ENCODE measurements around the gene DNAH8.
"Not testable (repeated sequence)": the region's sequence is repeated elsewhere in the genome, so short reads cannot be mapped to it uniquely, and the experiment has no call there.

The DNAH8 gene

DNA sequence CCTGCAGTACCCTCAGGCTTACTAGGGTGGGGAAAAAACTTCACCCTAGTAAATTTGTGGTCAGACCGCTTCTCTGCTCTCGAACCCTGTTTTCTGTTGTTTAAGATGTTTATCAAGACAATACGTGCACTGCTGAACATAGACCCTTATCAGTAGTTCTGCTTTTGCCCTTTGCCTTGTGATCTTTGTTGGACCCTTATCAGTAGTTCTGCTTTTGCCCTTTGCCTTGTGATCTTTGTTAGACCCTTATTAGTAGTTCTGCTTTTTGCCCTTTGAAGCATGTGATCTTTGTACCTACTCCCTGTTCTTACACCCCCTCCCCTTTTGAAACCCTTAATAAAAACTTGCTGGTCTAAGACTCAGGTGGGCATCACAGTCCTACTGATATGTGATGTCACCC lies 15.4 kb upstream of the DNAH8 start:
- not testable (repeated sequence) for DNase-seq (ENCODE audit: low spot score)

DNA sequence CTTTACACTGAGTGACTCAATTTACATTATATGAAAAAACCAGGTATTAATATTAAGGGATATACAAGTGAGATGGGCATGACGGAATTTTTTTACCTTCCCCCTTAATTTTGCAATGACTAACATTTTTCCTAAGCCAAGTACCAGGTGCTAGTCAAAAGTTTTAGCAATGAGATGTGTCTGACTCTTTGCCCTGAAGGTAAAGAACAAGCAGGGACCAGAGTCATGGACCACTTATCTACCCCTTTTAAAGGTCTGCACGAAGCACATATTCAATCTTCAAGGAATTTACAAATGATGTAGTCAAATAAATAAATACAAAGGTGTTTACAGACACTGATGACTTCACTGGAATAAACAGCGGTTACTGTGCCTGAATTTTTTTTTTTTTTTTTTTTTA lies 13.6 kb upstream of the DNAH8 start:
- DNase-seq (ENCODE audit: low spot score) = no peak

DNA sequence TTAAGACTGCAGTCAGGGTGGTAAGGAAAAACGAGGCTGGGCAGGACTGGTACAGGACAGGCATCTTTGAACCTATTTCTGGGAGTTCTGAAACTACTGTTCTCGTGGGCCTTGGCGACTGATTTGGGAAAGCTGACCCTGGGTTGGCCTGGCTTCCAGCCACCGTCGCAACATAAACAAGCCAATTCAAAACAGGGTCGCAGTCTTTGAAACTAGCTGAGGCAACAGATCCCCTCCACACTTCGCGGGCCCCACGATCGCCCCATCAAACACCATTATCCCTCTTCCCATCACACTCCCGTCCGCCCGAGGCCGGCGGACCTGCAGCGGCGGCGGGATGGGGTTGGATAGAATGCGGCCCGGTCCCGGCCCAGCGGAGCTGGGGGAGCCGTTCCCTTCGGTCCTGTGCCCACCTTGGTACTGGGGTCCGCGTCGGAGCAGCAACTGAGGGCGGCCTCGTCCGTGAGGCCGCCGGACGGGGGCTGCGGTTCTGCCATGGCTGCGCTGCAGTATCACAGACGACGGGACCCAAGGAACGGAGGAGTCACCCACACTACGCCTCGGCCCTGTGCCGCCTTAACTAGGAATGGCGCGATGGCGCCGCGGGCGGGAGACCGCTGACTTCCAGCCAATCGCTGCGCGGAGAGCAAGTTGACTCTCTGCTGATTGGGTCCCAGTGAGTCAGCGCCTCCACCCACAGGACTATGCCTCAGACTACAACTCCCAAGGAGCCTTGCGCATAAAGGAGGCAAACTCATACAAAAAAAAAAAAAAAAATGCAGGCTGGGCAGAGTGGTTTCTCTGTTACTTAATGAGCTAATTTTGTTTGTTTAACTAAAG lies 12.3 kb upstream of the DNAH8 start, which contains the start of gene GLO1:
Gene GLO1, minus strand, starts transcription at position 588 of the 840 bp plus-strand sequence. Its CDS starts 91 bp downstream, at position 497.
- peak; percentile 99 for DNase-seq (ENCODE audit: low spot score)

DNA sequence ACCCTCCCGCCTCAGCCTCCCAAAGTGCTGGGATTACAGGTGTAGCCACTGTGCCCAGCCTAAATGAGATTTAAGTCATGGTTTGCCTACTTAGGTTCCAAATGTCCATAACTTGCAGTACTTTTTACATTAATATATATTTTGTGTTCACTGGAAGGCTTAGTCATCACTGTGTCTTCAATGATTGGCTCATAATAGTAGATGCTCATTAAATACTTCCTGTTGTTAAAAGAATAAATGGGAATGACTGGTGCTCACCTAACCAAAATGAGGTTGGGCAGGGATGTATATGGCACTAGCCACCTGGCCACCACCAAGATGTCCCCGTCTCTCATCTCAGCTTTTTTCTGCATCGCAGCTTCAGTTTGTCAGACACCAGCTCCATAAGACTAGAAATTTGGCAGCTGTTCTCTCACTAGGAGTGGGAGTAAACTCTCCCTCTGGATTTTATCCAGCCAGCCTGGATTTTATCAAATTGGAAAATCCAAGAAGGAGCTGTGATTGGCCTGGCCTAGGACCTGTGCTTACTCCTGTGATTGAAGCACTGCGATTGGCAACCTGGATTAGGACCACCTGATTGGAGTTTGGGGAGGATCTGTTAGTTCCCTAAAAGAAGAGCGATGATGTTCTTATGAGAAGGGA lies 11.0 kb upstream of the DNAH8 start:
- no peak for DNase-seq (ENCODE audit: low spot score)

DNA sequence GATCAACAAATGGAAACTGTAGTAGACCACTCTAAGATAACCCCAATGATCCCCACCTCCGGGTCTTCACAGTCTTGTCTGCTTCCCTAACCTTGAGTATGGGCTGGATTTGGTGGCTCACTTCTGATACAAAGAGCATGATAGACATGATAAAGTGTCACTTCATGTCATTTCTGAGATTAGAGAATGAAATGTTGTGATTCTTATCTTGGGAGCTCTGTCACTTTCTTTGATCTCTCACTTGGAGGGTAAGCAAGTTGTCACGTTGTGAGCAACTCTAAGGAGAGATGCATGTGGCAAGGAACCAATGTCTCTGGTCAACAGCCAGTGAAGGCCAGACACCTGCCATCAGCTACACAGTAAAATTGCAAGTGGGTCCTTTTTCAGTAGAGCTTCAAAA lies 9.2 kb upstream of the DNAH8 start:
- DNase-seq (ENCODE audit: low spot score) = no peak

DNA sequence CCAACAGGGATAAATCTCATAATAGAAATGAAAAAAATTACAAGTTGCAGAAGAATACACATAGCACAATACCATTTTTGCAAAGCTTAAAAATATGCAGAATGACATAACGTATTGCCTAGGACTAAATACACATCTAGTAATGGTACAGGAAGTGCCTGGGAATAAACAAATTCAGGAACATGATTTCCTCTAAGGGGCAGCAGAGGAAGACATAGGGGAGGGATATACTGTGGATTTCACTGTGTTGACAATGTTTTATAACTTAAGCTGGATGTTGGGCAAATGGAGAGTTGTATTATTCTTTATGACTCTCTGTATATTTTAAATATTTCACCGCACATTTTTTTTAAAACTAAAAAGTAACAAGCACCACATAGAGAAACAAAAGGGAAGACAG lies 6.6 kb upstream of the DNAH8 start:
- no peak for DNase-seq (ENCODE audit: low spot score)

DNA sequence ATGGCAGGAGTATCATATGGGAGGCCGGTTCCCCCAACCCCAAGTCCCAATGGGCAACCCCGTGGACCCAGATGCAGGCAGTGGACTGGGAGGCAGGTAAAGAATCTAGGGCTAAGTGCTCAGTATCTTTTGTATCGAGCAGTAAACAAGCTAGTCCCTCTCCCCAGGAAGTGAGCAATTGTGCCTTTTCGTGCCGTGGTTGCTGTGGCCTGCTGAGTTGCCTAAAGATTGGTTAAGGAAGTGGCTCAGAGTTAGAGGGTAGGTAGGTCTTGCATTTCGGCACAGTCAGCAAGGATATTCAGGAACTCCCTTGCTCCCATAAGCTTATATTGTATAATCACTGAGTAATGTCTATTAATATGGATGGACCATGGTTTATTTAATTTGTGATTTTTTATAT lies 1.3 kb upstream of the DNAH8 start:
- DNase-seq (ENCODE audit: low spot score) = no peak

DNA sequence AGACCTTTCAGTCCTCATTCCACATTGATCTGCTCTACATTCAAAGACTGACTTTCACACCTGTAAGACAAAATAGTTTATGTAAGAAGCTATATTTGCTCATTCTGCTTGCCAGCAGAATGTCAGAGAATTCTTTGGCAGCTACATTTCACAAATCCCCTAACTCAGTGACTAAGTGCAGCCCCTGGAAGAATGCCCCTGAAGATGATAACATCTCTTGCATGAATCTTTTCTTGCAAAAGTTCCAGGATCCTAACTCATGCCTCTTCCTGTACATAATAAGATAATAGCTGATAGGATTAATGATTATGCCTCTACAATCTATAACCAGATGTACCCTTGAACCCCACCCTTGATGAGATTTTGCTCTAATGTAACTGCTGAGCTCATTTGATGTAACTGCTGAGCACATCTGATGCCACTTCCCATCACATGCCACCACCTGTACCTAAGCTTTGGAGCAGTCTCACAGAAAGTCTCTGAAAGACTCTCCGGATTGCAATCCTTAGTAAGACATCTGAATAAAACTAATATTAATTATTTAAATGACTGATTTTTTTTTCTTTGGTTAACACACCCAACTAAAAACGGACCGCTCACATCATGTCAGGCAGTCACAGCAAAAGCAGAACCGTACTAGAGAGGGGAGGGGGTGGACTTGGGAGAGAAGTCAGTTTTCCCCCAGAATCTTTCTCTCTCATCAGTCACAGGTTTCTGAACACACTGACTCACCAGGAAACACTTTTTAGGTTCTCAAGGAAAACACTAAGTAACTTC lies 684 bp upstream of the DNAH8 start:
- DNase-seq (ENCODE audit: low spot score) = no peak

DNA sequence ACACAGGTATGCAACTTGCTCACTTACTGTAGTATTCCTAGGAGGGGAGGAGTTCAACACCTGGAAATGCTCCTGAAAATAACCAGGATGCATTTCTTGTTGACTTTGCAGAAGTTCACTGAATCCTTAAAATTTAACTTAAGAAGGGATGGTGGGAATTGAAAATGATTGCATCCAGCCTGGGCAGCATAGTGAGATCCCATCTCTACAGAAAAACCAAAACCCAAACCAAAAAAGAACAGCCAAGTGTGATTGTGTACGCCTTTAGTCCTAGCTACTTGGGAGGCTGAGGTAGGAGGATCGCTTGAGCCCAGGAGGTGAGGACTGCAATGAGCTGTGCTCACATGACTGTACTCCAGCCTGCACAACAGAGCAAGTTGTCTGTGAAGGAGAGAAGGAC lies 1.7 kb downstream of the DNAH8 start:
- no peak for DNase-seq (ENCODE audit: low spot score)

DNA sequence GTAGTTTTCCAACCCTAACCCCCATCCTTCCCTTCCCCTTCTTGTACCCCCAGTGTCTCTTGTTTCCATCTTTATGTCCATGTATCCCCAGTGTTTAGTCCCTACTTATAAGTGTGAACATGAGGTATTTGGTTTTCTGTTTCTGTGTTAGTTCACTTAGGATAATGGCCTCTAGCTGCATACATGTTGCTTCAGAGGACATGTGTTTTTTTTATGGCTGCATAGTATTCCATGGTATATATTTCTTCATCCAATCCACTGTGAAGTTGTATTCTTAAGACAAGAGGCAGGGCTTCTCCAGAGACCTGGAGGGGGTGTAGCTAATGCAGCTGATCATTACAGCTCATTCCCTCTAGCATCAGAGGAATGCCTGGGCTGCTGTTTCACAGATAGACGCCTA lies 4.2 kb downstream of the DNAH8 start:
- no peak for DNase-seq (ENCODE audit: low spot score)

DNA sequence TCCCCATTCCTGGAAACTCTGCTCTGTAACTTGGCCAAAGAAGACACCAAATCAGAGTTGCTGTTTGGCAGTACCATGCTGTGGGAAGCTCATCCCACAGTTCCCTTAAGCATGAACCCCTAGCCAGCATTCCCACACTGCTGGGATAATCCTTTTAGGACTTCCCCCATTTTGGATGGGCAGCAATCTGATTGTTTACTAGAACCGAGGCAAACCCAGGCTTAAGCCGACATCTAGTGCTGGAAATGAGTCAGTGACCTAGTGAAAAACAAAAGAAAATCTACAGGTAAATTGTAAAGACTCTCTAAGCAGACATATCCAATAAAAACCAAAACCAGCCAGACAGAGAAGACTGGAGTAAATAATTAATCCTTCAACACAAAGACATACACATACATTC lies 5.2 kb downstream of the DNAH8 start:
- DNase-seq (ENCODE audit: low spot score) = no peak

DNA sequence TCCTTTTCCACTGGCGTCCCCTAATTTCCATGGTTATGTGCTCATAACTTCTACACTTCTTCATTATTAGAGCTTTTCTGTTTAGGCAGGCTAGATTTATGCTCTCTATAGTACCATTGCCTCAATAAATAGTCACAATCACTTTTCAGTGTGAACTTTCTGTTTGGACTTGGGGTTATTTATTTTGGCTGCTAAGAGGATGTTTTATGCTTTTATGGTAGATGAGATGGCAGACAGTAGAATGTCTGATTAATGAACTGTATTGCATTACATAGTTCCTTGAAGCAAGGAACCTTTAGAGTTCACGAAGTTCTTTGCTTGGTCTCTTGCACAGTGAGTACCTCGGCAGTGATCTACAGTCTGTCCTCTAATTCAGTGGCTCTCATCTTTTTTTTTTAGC lies 6.9 kb downstream of the DNAH8 start:
- DNase-seq (ENCODE audit: low spot score) = no peak

DNA sequence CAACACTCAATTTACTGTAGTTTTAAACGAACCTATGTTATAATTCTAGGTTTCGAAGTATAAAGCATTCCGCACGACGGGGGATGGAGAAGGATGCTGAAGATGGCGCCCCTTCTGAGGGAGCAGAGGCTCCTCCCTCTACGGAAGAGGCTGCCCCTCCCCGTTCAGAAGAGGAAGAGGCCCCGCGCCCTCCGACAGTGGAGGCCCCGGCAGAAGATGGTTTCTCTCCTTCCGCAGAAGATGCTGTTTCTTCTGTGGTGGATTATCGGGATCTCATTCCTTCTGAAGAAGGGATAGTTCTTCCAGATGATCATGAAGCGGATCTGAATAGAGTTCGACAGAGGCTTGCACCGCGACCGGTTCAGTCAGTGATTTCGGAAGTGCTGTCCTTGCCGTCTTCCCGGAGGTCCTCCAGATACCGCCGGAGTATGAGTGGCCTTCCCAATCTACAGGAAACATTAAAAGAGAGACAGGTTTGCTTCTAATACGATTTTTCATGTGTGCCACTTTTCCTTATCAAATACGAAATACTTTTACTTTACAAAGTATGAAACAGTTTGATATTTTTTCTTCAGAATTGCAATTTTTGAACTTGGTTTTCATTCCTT lies 7.7 kb downstream of the DNAH8 start:
- DNase-seq (ENCODE audit: low spot score) = no peak

DNA sequence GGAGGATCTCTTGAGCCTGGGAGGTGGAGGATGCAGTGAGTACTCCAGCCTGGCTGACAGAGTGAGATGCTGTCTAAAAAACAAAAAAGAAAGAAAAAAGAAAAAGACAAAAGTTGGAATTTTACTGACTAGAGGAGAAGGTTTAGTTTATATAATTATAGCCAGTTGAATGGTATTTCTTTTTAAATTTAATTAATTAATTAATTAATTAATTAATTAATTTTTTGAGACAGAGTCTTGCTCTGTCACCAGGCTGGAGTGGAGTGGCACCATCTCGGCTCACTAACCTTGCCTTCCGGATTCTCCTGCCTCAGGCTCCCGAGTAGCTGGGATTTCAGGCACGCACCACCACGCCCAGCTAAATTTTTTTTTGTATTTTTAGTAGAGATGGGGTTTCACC lies 8.7 kb downstream of the DNAH8 start:
- no peak for DNase-seq (ENCODE audit: low spot score)

DNA sequence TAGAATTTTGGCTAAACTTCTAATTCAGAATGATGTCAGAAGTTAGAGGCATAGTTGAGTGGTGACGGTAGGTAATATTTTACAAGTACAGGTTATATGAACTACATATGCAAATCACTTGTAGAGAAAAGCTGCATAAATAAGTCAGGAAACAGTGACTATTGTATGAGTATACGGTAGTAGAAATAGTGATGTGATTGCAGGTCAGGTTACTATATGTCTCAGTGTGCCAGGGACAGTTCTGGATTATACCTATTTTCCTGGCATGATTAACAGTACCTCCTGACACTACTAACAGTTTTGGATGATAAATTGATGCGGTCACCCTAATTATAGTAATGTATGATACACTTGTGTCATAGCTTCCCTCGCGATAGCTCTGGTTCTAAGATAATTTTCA lies 9.2 kb downstream of the DNAH8 start:
- no peak for DNase-seq (ENCODE audit: low spot score)

DNA sequence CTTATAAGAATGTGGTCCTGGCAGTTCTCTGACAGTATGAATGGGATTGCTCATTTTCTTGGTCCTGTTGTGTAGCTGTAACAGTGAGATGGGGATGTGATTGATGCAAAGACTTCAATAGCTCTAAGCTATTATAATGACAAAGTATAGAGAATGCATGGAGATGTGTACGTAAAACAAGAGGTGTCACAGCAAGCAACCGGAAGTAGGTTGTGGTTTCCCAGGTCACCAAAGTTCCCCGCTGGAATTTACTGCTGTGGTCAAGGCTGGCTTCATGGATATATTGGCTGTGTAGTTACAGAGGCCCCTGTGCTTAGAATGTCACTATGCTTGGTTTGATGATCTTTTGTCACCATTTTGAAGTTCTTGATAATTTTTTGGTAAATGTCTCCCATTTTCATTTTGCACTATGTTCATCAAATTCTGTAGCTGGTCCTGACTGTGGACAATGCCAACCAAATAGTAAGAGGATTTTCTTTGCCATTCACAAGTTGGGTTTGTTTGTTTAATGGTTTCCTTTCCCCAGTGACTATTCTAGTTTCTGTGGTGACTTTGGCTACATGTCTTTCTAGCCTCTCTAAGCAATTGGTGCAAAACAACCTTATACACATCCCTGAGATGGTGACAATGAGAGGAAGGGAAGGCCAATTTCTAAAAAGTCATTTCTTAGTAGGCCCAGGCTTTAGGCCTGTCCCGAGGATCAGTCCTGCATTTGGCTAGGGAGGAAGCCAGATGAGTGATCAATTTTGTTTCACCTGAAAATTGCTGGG lies 10.5 kb downstream of the DNAH8 start:
- no peak for DNase-seq (ENCODE audit: low spot score)

DNA sequence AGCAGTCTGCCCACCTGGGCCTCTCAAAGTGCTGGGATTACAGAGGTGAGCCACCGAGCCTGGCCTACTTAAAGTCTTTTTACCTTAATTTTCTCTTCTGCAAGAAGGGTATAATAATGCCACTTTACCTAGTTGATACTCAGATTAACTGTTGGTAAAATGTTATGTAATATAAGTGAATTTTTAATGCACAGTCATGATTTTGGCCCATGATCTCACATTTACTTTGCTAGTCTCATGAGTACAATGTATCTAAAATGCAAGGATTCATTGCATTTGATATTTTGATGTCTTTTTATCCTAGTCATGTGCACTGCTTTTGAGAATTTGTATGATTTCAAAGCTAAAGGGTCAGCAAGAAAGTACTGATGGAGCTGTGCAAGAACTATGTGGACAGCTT lies 13.1 kb downstream of the DNAH8 start:
- DNase-seq (ENCODE audit: low spot score) = no peak

DNA sequence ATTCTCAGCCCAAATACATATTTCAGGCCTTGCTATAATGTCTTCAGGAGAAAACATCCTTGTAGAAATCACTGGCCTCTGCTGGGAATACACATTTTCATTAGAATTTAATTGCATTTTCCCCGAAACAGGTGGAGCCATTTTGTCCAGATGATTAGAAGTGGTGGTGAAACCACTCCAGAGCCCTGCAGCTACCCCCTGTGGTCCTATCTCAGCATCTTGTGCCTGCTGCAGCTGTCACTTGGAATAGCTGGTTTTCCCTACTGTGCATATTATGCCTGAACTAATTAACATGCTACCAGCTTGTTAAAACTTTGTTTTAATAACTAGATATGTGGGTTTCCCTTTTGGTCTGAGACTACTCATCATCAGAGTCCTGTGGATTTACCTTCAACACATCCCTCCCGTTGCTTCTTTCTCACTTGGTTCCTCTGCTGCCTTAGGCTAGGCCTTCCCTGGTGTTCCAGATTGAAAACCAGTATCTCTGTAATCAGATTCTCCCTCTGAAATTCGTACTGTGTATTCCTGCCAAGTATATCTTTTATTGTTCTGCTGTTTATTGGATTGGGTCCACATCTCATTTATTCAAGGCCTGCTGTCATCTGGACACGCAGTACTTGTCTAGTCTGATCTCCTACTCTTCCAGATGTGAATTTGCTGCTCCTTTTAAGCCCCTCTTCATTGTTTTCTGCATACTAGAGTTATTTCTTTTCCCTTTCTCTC lies 15.2 kb downstream of the DNAH8 start:
- peak; percentile 13 for DNase-seq (ENCODE audit: low spot score)

DNA sequence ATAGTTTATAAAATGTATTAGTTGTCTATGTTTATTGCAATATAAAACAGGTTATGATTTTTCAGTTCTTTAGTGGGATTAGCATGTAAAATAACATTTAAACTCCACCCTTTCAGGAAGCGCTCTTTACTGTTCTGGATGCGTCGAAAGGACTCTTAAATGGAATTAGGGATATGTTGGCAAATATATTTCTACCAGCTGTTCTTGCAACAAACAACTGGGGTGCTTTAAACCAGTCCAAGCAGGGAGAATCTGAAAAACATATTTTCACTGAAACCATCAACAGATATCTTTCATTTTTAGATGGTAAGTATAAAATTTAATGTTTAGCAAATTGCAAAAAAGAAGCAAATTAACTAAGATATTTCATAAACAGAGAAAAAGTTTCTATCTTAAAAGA lies 21.8 kb downstream of the DNAH8 start:
- no peak for DNase-seq (ENCODE audit: low spot score)

DNA sequence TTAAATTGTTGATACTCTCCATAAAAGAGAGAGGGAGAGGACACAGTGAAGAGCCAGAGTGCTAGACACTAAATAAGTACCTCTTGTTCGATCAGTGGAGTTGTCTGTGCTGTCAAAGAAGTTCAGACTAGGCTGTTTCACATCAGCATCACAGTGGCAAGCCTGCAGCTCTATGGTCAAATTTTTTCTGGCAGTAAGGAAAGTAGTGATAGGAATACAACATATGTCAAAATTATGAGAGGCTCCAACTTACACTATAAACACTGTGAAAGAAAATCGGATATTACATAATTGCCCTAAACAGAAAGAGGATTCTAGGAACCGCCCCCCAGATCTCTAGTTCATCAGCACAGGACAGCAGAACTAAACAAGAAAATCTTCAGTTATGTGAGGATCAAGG lies 23.1 kb downstream of the DNAH8 start:
- no peak for DNase-seq (ENCODE audit: low spot score)

DNA sequence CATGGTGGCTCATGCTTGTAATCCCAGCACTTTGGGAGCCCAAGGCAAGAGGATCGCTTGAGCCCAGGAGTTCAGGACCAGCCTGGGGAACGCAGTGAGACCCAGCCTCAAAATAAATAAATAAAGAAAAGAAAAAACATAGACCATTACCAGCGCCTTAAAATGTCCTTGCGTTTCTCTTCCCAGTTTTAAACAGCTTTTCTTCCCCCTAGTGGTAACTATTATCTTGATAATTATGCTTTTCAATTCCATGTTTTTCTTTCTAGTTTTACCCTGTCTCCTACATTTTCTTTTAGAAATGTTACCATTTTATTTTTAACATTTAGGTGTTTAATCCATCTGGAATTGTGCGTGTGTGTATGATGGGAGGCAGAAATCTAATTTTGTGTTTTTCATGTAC lies 24.4 kb downstream of the DNAH8 start:
- DNase-seq (ENCODE audit: low spot score) = no peak

All from Ammon's horn (tissue), 1 donor.